Astrocyte (in vitro differentiated cells and primary cell): Measurements from ENCODE around the gene ITGA2.

Source experiments
- EZH2 ChIP-seq: IDR thresholded peaks from 2 replicates; pipeline ENCODE4 v1.6.1; 2012; ENCODE audit warnings: mild to moderate bottlenecking, low read length, inconsistent platforms; ENCODE audit not compliant: insufficient read depth
- TF ChIP-seq, protein P1 (sequence below): IDR thresholded peaks from 2 replicates; pipeline ENCODE4 v1.5.1; 2011; ENCODE audit warnings: low read depth, mild to moderate bottlenecking, inconsistent platforms, low read length, moderate library complexity; ENCODE audit not compliant: insufficient read depth

DNA sequence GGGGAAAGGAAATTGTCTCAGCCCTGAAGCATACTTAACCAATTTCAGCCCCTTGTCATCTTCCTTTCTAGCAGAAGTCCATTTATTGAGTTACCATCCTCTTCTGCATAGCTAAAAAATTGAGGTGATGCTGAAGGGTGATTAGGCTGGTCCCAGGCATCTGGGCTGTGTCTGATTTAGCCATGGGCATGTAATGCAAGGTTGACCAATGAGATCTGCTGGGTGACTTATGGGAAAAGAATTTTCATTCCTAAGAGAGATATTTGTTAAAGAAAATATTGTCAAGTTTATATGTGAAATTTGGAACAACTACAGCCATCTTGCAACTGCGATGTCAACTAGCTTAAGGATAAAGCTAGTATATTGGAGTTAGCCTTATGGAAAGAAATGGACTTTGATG lies 5.1 kb downstream of the ITGA2 start:
- TF ChIP-seq, protein P1, sequence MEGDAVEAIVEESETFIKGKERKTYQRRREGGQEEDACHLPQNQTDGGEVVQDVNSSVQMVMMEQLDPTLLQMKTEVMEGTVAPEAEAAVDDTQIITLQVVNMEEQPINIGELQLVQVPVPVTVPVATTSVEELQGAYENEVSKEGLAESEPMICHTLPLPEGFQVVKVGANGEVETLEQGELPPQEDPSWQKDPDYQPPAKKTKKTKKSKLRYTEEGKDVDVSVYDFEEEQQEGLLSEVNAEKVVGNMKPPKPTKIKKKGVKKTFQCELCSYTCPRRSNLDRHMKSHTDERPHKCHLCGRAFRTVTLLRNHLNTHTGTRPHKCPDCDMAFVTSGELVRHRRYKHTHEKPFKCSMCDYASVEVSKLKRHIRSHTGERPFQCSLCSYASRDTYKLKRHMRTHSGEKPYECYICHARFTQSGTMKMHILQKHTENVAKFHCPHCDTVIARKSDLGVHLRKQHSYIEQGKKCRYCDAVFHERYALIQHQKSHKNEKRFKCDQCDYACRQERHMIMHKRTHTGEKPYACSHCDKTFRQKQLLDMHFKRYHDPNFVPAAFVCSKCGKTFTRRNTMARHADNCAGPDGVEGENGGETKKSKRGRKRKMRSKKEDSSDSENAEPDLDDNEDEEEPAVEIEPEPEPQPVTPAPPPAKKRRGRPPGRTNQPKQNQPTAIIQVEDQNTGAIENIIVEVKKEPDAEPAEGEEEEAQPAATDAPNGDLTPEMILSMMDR: no peak
- TF ChIP-seq EZH2: no peak
